ENCODE data around the gene PRKCB. TPM values are rescaled to one million over a fixed set of nuclear protein-coding genes. Genes with fewer than 3 reads are reported as not detected.

PRKCB gene
- total RNA-seq, 4 donors from 2014 or later = 7.7 to 40.0 (median 12.2) TPM

- Histone ChIP-seq H3K27ac (no peak overlapping the region), H3K36me3 (no peaks in the 10 kb centered on the region), H3K4me1 (no peaks in the 10 kb centered on the region), H3K27me3 (peaks cover 3% of the 10 kb centered on the region), H3K4me3 (no peak overlapping the region), H3K9me3 (no peaks in the 10 kb centered on the region)
- 48% methylated on average over 4 of the region's 5 CpGs for WGBS
- TF ChIP-seq EP300 (IDR thresholded peaks at IDR 0.05) (no peak), POLR2AphosphoS5 (IDR thresholded peaks at IDR 0.05) (no peak), POLR2A (IDR thresholded peaks at IDR 0.05) (no peak)
- TF ChIP-seq, protein P1, sequence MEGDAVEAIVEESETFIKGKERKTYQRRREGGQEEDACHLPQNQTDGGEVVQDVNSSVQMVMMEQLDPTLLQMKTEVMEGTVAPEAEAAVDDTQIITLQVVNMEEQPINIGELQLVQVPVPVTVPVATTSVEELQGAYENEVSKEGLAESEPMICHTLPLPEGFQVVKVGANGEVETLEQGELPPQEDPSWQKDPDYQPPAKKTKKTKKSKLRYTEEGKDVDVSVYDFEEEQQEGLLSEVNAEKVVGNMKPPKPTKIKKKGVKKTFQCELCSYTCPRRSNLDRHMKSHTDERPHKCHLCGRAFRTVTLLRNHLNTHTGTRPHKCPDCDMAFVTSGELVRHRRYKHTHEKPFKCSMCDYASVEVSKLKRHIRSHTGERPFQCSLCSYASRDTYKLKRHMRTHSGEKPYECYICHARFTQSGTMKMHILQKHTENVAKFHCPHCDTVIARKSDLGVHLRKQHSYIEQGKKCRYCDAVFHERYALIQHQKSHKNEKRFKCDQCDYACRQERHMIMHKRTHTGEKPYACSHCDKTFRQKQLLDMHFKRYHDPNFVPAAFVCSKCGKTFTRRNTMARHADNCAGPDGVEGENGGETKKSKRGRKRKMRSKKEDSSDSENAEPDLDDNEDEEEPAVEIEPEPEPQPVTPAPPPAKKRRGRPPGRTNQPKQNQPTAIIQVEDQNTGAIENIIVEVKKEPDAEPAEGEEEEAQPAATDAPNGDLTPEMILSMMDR (IDR thresholded peaks at IDR 0.05) = no peak
- DNase-seq (ENCODE audit: low spot score in 2 of 2) = no peak
Observed at GRCh38 chr16:24208710-24209109, 372.9 kb downstream of the PRKCB start.

DNA sequence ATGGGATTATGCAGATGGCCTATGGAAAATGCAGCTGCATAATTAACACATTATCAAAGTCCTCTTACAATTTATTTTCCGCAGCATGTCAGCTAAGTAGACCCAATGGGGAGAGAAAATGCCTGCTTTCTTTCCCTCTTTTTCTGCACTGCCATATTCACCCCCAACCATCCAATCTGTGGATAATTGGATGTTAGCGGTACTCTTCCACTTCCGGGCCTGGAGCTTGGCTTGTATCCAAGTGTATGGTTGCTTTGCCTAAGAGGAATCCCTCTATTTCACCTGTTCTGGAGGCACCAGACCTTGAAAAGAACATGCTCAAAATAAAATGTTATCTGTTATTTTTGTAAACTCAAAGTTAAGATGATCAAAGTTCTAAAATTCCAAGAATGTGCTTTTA is 379.2 kb downstream of the PRKCB start:
- Histone ChIP-seq H3K9me3 (no peaks in the 10 kb centered on the region), H3K36me3 (no peaks in the 10 kb centered on the region), H3K4me3 (no peak overlapping the region), H3K27me3 (no peaks in the 10 kb centered on the region), H3K27ac (no peak overlapping the region), H3K4me1 (no peaks in the 10 kb centered on the region)
- TF ChIP-seq POLR2AphosphoS5 (IDR thresholded peaks at IDR 0.05) (no peak), POLR2A (IDR thresholded peaks at IDR 0.05) (no peak), EP300 (IDR thresholded peaks at IDR 0.05) (no peak)
- TF ChIP-seq, protein P1 (IDR thresholded peaks at IDR 0.05) = no peak
- 84% methylated on average over 3 of the region's 3 CpGs for WGBS
- no peak for DNase-seq (ENCODE audit: low spot score in 2 of 2)

DNA sequence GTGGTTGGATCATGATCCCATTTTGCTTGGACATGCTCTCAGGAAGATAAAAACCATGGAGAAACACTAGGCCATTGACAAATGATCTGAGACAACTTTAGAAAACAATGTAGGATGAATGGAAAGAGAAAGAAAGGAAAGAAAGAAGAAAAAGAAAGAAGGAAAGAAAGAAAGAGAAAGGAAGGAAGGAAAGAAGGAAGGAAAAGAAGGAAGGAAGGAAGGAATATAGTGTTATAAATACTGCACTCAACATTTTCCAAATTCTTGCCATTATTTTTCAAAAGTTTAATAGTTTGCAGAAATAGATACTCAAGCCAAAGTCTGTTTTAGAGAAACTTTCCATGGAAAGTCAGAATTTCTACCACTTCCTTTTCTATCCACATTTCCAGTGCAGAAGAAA is 381.2 kb downstream of the PRKCB start:
- no peak overlapping the region for H3K4me3 ChIP-seq
- no peak overlapping the region for H3K27ac ChIP-seq
- H3K36me3 ChIP-seq = no peaks in the 10 kb centered on the region
- no peaks in the 10 kb centered on the region for H3K27me3 ChIP-seq
- no peak for DNase-seq (ENCODE audit: low spot score in 2 of 2)
- TF ChIP-seq, protein P1 (IDR thresholded peaks at IDR 0.05) = no peak
- TF ChIP-seq EP300 (IDR thresholded peaks at IDR 0.05) = no peak
- no peak for TF ChIP-seq POLR2A (IDR thresholded peaks at IDR 0.05)
- TF ChIP-seq POLR2AphosphoS5 (IDR thresholded peaks at IDR 0.05) = no peak
- no peaks in the 10 kb centered on the region for H3K4me1 ChIP-seq
- no peaks in the 10 kb centered on the region for H3K9me3 ChIP-seq

GRCh38 chr16:24217461-24217860 is 381.7 kb downstream of the PRKCB start:
- H3K27ac ChIP-seq = no peak overlapping the region
- no peaks in the 10 kb centered on the region for H3K4me1 ChIP-seq
- no peaks in the 10 kb centered on the region for H3K36me3 ChIP-seq
- H3K4me3 ChIP-seq = no peak overlapping the region
- WGBS = 81% methylated on average over 3 of the region's 3 CpGs
- DNase-seq (ENCODE audit: low spot score in 2 of 2) = no peak
- no peaks in the 10 kb centered on the region for H3K27me3 ChIP-seq
- H3K9me3 ChIP-seq = no peaks in the 10 kb centered on the region
- TF ChIP-seq, protein P1 (IDR thresholded peaks at IDR 0.05) = no peak
- TF ChIP-seq EP300 (IDR thresholded peaks at IDR 0.05) (no peak), POLR2A (IDR thresholded peaks at IDR 0.05) (no peak), POLR2AphosphoS5 (IDR thresholded peaks at IDR 0.05) (no peak)

DNA sequence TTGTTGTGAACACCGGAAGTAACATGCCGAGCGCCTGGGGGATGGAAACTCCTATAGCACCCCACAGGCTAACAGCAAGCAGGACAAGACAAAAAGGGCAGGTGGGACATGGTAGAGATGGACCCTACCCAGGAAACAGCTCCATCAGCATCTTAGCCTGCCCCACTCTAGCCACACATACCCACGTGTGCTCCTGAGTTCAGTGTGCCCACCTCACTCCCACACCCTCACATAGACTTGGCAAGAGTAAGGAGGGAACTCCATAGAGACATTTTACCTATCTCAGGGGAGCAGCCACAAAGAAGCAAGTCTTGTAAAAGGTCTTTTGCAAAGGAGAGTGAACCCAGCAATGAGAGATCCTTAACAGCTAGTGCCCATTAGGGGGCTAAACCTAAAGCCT is 382.5 kb downstream of the PRKCB start:
- no peak overlapping the region for H3K4me3 ChIP-seq
- TF ChIP-seq POLR2AphosphoS5 (IDR thresholded peaks at IDR 0.05) (no peak), POLR2A (IDR thresholded peaks at IDR 0.05) (no peak)
- 90% methylated on average over 4 of the region's 4 CpGs for WGBS
- DNase-seq (ENCODE audit: low spot score in 2 of 2) = no peak
- H3K27ac ChIP-seq = no peak overlapping the region
- no peaks in the 10 kb centered on the region for H3K4me1 ChIP-seq
- no peaks in the 10 kb centered on the region for H3K36me3 ChIP-seq
- no peaks in the 10 kb centered on the region for H3K27me3 ChIP-seq
- no peaks in the 10 kb centered on the region for H3K9me3 ChIP-seq

DNA sequence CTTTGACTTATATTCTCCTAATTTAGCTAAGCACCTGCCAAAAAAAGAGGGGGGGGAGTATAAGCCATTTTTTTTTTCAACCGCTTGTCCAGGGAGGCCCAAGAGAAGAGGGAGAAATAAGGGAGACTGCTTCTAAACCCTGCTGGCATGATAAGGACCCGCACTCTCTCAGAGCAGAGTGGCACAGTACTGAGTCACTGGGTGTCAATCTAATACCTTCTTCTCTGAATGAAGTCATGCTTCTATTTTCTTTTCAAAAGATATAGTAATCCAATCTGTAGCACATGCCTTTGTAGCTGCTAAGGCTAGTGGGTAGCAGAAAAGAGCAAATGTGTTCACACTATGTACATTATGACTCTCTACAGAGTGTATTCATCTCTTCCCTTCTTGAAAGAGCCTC is 385.4 kb downstream of the PRKCB start:
- Histone ChIP-seq H3K9me3 (no peaks in the 10 kb centered on the region), H3K4me1 (no peaks in the 10 kb centered on the region), H3K36me3 (no peaks in the 10 kb centered on the region), H3K27ac (no peak overlapping the region), H3K27me3 (no peaks in the 10 kb centered on the region), H3K4me3 (no peak overlapping the region)
- TF ChIP-seq POLR2A (IDR thresholded peaks at IDR 0.05) (no peak), POLR2AphosphoS5 (IDR thresholded peaks at IDR 0.05) (no peak), EP300 (IDR thresholded peaks at IDR 0.05) (no peak)
- TF ChIP-seq, protein P1 (IDR thresholded peaks at IDR 0.05) = no peak
- WGBS = 98% methylated on average over 2 of the region's 2 CpGs
- DNase-seq (ENCODE audit: low spot score in 2 of 2) = no peak
